Activated CD4-positive, alpha-beta memory T cell treated with anti-CD3 and anti-CD28 coated beads, Interleukin-2, amount 10 ng/mL, durations not matched to agents 7 days and 5 days (primary cell): ENCODE measurements around the gene NRF1. TPM values are rescaled to one million over a fixed set of nuclear protein-coding genes. Genes with fewer than 3 reads are reported as not detected.
A peak's percentile ranks its signal among the peaks of the same experiment; 100 is the strongest.

Experiments used
- CTCF ChIA-PET: fragments of 350-600 bp; sonication (Branson Sonifier 250); formaldehyde crosslinking; loops from one replicate; lab custom pipeline; 2021; ENCODE audit warnings: antibody characterized with exemption, inconsistent platforms; lab: Charles Lee
- POLR2A ChIA-PET: fragments of 350-600 bp; sonication (Branson Sonifier 250); formaldehyde crosslinking; loops from one replicate; lab custom pipeline; 2021; ENCODE audit warnings: antibody characterized with exemption; lab: Charles Lee
- DNase-seq: peaks from one replicate; pipeline ENCODE4 v3.0.0-alpha.2; 2020
- H3K27ac Mint-ChIP-seq: one replicate; pipeline ENCODE4 v1.8.0; 2021; ENCODE audit warnings: mild to moderate bottlenecking, mixed read lengths
- H3K27me3 Mint-ChIP-seq: one replicate; pipeline ENCODE4 v1.8.0; 2021; ENCODE audit warnings: mixed read lengths
- H3K36me3 Mint-ChIP-seq: one replicate; pipeline ENCODE4 v1.8.0; 2021; ENCODE audit warnings: low read depth, mixed read lengths
- H3K4me1 Mint-ChIP-seq: one replicate; pipeline ENCODE4 v1.8.0; 2021; ENCODE audit warnings: mixed read lengths
- H3K4me3 Mint-ChIP-seq: one replicate; pipeline ENCODE4 v1.8.0; 2021; ENCODE audit warnings: mild to moderate bottlenecking, mixed read lengths
- H3K9me3 Mint-ChIP-seq: one replicate; pipeline ENCODE4 v1.8.0; 2021; ENCODE audit warnings: mixed read lengths
- total RNA-seq, 2 experiments: library from RNA; stranded (reverse); gene quantifications; one replicate each; pipeline ENCODE4 v1.2.3, GENCODE V29; 2021

NRF1 gene
- total RNA-seq, 2 experiments from 2014 or later: 21.9 to 24.7 TPM

DNA sequence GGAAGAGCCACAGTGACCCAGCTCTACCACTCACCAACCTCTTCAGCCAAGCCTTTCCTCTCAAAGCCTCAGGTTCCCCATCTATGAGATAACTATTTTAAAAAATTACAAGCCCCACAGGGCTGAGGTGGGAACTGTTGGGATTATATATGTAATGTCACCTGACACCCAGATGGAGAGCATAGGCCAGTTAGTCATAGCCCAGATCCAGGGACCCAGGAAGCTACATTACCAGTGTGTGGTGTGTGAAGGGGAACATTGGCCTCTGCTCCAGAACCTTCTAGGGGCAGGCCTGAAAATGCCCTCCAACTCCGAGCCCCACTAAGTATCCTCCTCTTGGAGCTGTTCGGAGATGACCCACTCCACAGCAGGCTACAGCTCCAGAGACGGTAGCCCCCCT is 162.4 kb downstream of the NRF1 start:
- no peak for DNase-seq
- no peaks in the 10 kb centered on the region for H3K36me3 Mint-ChIP-seq
- H3K27me3 Mint-ChIP-seq: peaks cover 24% of the 10 kb centered on the region
- CTCF ChIA-PET: interaction anchor here (1.2 kb wide), 2 partner anchors 9 to 56 kb away, joined by 3 read pairs; no protein-coding TSS in a partner anchor
- no peak overlapping the region for H3K27ac Mint-ChIP-seq
- no peak overlapping the region for H3K4me3 Mint-ChIP-seq
- POLR2A ChIA-PET: interaction anchor here (1.2 to 1.8 kb wide), 2 partner anchors 9 to 11 kb away, joined by 3 to 6 read pairs; no protein-coding TSS in a partner anchor
- H3K4me1 Mint-ChIP-seq: peaks cover 5% of the 10 kb centered on the region
- no peaks in the 10 kb centered on the region for H3K9me3 Mint-ChIP-seq

GRCh38 chr7:129774359-129774758 is 162.8 kb downstream of the NRF1 start:
- Mint-ChIP-seq H3K36me3 (no peaks in the 10 kb centered on the region), H3K4me1 (peaks cover 5% of the 10 kb centered on the region), H3K4me3 (no peak overlapping the region), H3K27ac (no peak overlapping the region), H3K27me3 (peaks cover 25% of the 10 kb centered on the region), H3K9me3 (no peaks in the 10 kb centered on the region)
- ChIA-PET CTCF (interaction anchor here (1.2 kb wide), 1 partner anchor 10 kb away, joined by 3 read pairs; no protein-coding TSS in a partner anchor), POLR2A (interaction anchor here (1.2 to 1.8 kb wide), 2 partner anchors 9 to 11 kb away, joined by 3 to 6 read pairs; no protein-coding TSS in a partner anchor)
- DNase-seq: no peak

DNA sequence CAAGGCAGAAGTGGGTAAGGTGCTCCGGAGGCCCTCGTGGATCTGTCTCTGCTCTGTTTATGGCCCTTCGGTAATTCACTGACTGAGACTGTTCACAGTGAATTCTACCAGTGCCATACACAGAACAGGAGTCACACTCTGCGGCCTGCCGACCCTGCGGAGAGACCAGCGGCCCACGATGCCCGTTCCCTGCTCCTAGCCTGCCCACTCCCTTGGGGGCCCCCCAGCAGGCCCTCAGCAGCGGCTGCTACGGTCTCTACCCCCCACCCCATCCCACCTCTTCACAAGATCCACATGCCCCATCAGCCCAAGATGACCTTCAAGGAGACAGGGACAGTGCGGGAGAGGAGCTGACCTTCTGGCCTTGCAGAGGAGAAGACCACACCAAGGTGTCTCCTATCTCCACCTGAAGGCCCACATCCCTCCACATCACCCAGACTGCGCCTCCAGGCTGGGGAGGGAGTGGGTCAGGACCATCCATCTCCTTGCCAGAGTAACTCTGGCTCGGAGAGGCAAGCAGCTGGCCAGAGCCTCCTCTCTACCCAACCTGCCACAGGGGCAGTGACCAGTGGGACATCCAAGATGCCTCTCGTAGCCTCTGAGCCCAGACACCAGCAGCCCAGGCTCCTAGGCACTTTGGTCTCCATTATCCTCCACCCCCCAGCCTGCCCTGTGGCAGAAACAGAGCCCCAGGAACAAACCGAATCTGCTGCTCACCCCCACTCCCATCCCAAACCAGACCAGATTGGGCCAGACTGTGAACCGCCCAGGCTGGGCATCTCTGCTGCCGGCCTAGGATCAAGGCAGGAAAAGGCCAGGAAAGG is 163.6 kb downstream of the NRF1 start:
- CTCF ChIA-PET: no interaction called here
- DNase-seq: no peak
- Mint-ChIP-seq H3K4me3 (no peak overlapping the region), H3K9me3 (no peaks in the 10 kb centered on the region), H3K27me3 (peaks cover 25% of the 10 kb centered on the region), H3K36me3 (no peaks in the 10 kb centered on the region), H3K27ac (no peak overlapping the region), H3K4me1 (peaks cover 5% of the 10 kb centered on the region)
- POLR2A ChIA-PET: interaction anchor here (1.8 kb wide), 1 partner anchor 10 kb away, joined by 6 read pairs; no protein-coding TSS in a partner anchor

- ChIA-PET POLR2A (no interaction called here), CTCF (no interaction called here)
- no peak for DNase-seq
- no peaks in the 10 kb centered on the region for H3K36me3 Mint-ChIP-seq
- no peak overlapping the region for H3K4me3 Mint-ChIP-seq
- H3K27ac Mint-ChIP-seq: no peak overlapping the region
- H3K4me1 Mint-ChIP-seq: peaks cover 5% of the 10 kb centered on the region
- H3K27me3 Mint-ChIP-seq: peaks cover 26% of the 10 kb centered on the region
- no peaks in the 10 kb centered on the region for H3K9me3 Mint-ChIP-seq
These were observed 164.3 kb downstream of the NRF1 start for GRCh38 chr7:129775695-129776361.

GRCh38 chr7:129776362-129776722 is 164.8 kb downstream of the NRF1 start:
- CTCF ChIA-PET: no interaction called here

GRCh38 chr7:129777195-129777844 is 165.8 kb downstream of the NRF1 start:
- Mint-ChIP-seq H3K36me3 (peaks cover 5% of the 10 kb centered on the region), H3K27me3 (peaks cover 38% of the 10 kb centered on the region), H3K4me3 (no peak overlapping the region), H3K9me3 (no peaks in the 10 kb centered on the region), H3K27ac (no peak overlapping the region), H3K4me1 (peaks cover 12% of the 10 kb centered on the region)
- DNase-seq: no peak
- ChIA-PET CTCF (interaction anchor here (1.2 kb wide), 1 partner anchor 48 kb away, joined by 3 read pairs; no protein-coding TSS in a partner anchor), POLR2A (no interaction called here)

More at GRCh38 chr7:129776362-129776722, 164.8 kb downstream of the NRF1 start:
- no peak overlapping the region for H3K4me3 Mint-ChIP-seq
- POLR2A ChIA-PET: no interaction called here
- no peak overlapping the region for H3K27ac Mint-ChIP-seq
- peaks cover 31% of the 10 kb centered on the region for H3K27me3 Mint-ChIP-seq
- H3K36me3 Mint-ChIP-seq: peaks cover 4% of the 10 kb centered on the region
- DNase-seq: no peak
- H3K9me3 Mint-ChIP-seq: no peaks in the 10 kb centered on the region
- peaks cover 7% of the 10 kb centered on the region for H3K4me1 Mint-ChIP-seq

- peaks cover 21% of the 10 kb centered on the region for H3K4me1 Mint-ChIP-seq
- H3K27me3 Mint-ChIP-seq: peaks cover 47% of the 10 kb centered on the region
- CTCF ChIA-PET: interaction anchor here (1.2 kb wide), 1 partner anchor 47 kb away, joined by 3 read pairs; no protein-coding TSS in a partner anchor
These were observed 166.7 kb downstream of the NRF1 start for GRCh38 chr7:129777993-129778769.

DNA sequence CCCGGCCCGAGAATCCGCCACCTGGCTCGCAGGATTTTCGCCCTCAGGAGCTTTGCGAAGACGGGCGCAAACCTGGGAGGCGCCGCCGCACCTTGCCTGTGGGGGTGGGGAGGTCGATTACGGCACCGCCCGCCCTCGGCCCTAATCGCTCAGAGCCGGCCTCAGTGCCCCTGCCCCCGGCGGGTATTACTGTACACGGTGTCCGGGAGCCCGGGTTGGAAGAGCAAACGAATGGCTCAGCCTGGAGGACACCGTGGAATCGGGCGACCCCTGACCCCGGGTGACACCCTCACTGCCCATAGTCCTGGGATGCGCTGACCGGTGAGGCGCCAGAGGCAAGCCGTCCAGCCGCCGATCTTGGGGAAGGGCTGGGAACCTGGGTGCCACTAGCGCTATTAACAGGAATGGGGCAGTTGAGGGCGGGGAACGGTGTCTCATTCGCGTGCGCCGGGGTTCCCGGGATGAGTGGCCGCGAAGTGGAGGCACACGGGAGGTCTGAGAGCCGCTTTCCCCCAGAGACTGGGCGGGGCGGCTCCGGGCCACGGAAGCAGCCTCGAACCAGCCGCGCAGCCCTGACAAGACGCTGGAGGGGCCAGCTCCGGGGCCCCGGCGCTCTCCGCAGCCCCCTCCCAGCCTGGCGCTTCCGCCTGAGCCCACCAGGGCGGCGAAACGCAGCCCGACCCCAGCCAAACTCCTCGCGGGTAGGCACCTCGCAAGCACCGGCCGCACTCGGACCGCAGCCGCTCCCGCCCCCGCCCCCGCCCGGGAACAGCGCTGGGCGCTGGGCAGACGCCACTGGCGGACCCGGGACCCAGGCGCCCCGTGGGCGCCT is 167.5 kb downstream of the NRF1 start:
- CTCF ChIA-PET: interaction anchor here (0.6 kb wide), 1 partner anchor 340 kb away, joined by 3 read pairs; no protein-coding TSS in a partner anchor
- H3K36me3 Mint-ChIP-seq: peaks cover 11% of the 10 kb centered on the region

More at GRCh38 chr7:129777993-129778769, 166.7 kb downstream of the NRF1 start:
- Mint-ChIP-seq H3K9me3 (no peaks in the 10 kb centered on the region), H3K4me3 (peak overlapping the region; percentile 24), H3K27ac (no peak overlapping the region), H3K36me3 (peaks cover 11% of the 10 kb centered on the region)
- DNase-seq: no peak
- POLR2A ChIA-PET: interaction anchor here (0.8 kb wide), 1 partner anchor 12 kb away, joined by 3 read pairs; no protein-coding TSS in a partner anchor

GRCh38 chr7:129779602-129780256 is 168.2 kb downstream of the NRF1 start:
- no peak for DNase-seq
- Mint-ChIP-seq H3K27ac (no peak overlapping the region), H3K27me3 (peaks cover 57% of the 10 kb centered on the region), H3K4me3 (peak overlapping the region; percentile 7), H3K4me1 (peaks cover 28% of the 10 kb centered on the region), H3K9me3 (no peaks in the 10 kb centered on the region), H3K36me3 (peaks cover 11% of the 10 kb centered on the region)
- CTCF ChIA-PET: interaction anchor here (1.7 kb wide), 1 partner anchor 50 kb away, joined by 5 read pairs; no protein-coding TSS in a partner anchor
- POLR2A ChIA-PET: interaction anchor here (0.7 kb wide), 1 partner anchor 39 kb away, joined by 3 read pairs; no protein-coding TSS in a partner anchor

More for the DNA sequence above, 167.5 kb downstream of the NRF1 start:
- H3K4me3 Mint-ChIP-seq: peak overlapping the region; percentile 32
- no peak overlapping the region for H3K27ac Mint-ChIP-seq
- DNase-seq: no peak
- peaks cover 26% of the 10 kb centered on the region for H3K4me1 Mint-ChIP-seq
- POLR2A ChIA-PET: interaction anchor here (0.7 to 0.8 kb wide), 2 partner anchors 12 to 38 kb away, joined by 3 read pairs; no protein-coding TSS in a partner anchor
- peaks cover 53% of the 10 kb centered on the region for H3K27me3 Mint-ChIP-seq
- no peaks in the 10 kb centered on the region for H3K9me3 Mint-ChIP-seq

DNA sequence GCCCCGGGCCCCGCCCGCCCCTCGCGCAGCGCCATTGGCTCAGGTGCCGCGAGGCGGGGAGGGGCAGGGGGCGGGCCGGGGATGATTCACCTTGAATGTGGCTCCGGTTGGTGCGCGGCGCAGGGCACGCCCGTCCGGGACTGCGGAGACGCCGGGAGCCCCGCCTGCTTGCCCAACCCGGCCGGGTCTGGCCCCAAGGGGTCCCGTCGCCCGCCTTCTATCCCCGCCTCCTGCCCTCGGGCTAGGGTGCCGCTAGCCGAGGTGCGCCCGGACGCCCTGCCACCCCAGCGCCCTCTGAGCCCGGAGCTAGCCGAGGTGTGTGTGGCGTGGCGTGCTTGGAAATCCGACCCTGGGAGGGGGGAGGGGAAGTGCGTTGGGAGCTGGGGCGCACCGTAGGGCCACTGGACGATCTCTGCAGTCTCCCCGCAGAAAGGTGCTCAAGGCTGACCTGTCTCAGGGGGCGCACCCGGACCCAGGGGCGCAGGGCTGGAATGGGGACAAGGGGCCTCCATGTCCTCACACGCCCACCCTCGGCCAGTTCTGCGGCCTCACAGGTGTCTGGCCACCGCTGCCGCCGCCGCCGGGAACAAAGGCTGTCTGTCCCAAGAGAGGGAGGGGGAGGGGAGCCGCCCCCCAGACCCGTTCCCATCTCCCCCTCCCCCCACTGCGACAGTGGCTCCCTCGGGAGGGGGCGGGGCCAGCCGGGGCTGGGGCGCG is 168.9 kb downstream of the NRF1 start:
- POLR2A ChIA-PET: interaction anchor here (0.9 to 1.1 kb wide), 2 partner anchors 10 to 171 kb away, joined by 3 read pairs; no protein-coding TSS in a partner anchor
- H3K4me3 Mint-ChIP-seq: peak overlapping the region; percentile 71
- peak; percentile 80 for DNase-seq
- CTCF ChIA-PET: interaction anchor here (1.1 to 2.7 kb wide), 4 partner anchors 8 to 413 kb away, joined by 3 to 16 read pairs (median 4); no protein-coding TSS in a partner anchor
- H3K27me3 Mint-ChIP-seq: peaks cover 64% of the 10 kb centered on the region
- peaks cover 13% of the 10 kb centered on the region for H3K36me3 Mint-ChIP-seq
- peaks cover 35% of the 10 kb centered on the region for H3K4me1 Mint-ChIP-seq
- no peaks in the 10 kb centered on the region for H3K9me3 Mint-ChIP-seq
- H3K27ac Mint-ChIP-seq: no peak overlapping the region
